ENCODE data around the gene MEIS1.

MEIS1 gene

DNA sequence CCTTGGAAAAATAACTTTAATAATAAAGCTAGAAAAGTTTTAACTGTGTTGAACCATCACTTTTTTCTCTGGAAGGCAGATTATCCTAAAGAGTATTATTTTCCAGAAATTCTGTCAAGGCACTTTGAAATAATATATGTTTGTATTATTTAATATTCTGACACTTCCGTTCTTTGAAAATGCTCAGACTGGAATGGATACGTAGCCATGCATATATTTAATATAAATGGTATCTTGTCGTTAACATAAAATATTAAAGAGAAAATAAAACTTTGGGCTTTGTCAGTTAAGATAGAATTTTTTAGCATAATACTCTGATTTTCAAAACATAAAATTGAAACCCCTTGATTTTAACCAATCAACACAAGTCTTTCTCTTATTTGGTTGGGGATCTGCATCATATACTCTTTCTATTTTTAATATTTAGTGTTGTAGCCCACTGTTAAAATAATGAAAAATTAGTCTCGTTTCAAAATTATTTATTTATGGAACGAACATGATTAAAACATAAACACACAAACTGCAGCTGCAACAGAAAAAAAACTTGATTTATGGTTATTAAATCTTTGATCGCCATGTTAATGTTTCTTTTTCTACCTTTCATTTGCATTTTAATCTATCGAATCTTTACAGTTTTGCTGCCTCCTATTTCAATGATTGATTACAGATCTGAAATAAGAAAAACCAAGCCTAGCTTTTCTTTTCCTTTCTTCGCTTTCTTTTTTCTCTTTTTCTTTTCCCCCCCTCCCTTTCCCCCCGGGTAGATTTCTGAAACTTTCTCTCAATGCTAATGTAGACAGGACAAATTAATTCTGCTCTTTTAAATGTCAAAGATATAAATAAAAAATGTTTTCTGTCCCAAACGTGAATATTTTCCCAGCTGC lies 145.5 kb downstream of the MEIS1 start:
- DNase-seq (ENCODE audit: low read depth) = no peak

DNA sequence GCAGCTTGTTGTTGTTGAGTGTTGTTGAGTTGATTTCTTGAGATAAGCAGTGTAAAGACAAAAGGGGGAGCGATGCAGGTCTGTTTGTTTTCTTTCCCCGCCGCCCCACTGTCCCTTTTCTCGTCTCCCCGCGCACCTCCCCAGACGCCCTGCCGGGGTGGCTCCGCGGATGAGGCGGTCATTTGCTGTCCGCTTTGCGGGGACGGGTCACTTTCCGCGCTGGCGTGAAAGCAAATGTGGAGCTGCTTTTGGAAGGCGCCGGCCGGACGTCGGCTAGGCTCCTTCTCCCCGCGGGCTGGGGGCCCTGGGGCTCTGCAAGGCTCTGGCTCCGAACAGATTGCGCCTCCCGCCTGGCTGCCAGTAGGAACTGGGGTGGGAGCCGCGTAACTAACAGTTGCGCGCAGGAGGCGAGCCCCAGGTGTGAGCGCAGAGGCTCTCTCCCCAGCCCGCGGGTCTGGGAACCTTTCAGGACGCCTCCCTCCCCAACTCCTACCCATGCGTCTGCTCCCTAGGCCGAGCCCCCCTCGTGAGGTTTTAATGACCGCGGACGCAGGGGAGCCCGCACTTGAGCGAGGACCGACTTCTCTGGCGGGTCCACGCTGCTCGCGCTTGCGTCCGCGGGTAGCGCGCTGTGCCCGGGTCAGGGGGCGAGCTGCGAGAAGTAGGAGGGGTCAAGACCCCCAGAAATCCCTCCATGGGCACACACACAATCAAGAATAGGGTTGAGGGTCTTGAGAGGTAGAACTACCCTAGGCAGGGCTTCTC lies 146.6 kb downstream of the MEIS1 start:
- DNase-seq (ENCODE audit: low read depth) = no peak

DNA sequence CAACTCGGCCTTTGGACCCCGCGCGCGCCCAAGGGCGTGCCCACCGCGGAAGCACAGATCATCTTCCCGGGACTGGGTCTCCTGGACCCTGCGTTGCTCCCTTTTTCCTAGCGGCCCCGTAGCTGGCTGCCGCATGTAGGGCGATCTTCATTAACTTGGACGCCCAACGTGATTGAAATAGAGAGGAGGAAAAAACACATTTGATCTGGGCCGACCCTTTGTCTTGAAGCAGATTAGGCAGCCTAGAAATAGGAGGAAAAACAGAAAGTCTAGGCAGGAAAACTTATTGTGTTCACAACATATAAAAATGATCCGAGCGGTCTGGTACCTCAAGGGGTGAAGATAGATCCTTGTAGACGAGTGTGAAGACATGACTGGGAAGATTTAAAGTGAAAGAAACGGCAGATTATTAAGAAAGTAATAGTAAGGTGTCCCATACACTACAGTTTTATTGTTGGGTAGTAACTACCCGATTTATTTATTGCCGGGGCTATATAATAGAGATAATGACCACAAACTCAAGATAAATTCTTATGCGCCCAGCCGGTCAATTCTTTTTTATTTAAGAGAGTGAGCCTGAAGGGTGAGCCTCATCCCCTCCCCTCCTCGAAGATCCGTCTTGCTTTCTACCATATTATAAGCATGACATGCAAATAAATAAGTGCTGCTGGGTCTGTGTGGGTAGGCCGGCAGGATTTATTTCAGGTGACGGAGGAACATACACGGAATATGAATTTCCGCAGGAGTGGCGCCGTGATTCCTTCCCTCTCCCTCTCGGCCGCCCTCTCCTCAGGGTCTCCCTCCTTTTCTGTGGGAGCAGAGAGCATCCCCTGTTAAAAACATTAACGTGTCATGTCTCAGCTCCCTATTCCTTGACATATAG lies 147.4 kb downstream of the MEIS1 start:
- no peak for DNase-seq (ENCODE audit: low read depth)

DNA sequence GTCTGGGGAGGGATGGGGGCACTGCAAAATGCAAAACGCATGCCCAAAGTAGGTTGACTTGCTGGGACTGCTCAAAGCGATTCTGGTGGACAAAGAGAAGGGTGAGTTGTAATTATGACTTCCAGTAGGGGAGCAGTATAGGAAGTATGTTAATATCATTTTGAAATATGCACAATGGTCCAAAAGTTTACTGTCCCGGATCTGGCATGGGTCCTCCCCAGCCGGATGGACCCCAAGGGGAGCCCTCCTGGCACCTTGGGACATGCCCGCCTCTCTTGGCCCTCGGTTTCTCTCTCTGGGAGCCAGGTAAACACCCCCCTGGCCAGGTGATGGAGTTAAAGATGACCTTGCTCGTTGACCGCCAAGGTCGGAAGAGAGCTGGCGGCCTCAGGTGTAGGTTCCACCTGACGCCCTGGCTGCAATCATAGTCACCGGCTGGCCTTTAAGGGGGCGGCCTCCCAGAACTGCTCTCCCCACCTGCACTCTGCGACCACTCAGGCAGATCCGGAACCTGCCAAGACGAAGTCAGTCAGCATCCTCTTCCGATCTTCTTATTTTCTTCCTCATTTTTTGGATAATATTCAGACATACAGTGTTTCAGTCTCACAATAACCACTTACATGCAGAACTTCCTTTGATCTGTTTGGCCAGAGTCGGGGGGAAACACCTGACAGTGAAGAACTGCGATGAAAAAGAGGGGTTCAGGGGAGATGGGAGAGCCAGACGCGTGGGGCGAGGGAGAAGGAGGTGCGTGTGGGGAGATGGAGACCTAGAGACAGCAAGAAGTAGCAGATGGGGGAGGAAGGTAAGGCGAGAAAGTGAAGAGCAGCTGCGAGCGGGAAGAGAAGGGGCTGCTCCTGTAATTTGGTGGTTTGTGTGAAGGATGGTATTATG lies 148.3 kb downstream of the MEIS1 start:
- DNase-seq (ENCODE audit: low read depth) = no peak

DNA sequence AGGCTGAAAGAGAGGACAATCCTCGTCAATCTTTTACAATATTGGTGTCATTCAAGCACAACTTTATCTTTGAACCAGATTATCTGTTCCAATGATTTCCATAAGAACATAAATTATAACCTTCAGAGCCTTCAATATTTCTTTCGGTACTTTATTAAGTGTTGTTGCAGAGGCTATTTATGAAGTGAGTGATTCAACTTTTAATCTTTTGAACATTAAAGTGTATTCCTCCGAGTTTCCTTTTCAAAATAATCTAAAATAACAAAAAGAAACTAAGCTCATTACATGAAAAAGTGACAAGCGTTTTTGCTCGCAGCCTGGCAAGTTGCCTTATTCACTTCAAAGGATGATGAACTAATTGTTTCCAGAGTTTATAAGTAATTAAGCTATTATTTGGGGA lies 149.0 kb downstream of the MEIS1 start:
- no peak for DNase-seq (ENCODE audit: low read depth)

DNA sequence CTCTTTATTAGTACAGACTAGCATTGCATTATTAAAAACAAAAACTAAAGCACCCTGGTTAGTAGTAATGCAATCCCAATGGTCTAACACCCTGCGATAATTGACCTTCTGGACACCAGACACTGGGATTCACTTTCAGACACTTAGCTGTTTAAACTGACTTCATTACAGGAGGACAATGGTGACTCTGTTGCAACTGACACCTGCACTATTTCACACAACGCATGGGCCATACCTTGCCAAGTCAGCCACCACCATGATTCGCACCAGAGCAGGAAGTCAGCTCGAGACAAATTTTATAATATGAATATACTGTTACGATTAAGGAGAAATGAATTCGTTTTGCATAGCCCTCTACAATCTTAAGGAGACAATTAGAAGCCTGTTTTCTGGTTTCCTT lies 150.7 kb downstream of the MEIS1 start:
- no peak for DNase-seq (ENCODE audit: low read depth)

DNA sequence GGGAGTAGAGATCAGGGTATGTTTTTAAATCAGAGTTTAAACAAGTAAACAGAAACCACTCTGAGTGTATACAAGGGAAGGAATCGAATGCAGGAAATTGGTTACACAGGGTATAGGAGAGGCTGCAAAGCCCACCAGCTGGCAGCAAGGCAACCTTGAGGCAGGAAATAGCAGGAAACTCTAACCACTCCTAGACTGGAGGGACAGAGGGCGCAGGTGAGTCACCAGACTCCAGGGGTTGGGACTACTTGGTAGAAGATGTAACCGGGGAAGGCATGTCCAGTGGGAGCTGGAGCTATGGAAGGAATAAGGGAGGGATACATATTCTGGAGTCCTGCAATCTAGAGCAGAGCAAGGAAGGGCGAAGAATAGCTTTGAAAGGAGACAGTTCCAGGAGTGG lies 152.3 kb downstream of the MEIS1 start:
- DNase-seq (ENCODE audit: low read depth) = no peak

DNA sequence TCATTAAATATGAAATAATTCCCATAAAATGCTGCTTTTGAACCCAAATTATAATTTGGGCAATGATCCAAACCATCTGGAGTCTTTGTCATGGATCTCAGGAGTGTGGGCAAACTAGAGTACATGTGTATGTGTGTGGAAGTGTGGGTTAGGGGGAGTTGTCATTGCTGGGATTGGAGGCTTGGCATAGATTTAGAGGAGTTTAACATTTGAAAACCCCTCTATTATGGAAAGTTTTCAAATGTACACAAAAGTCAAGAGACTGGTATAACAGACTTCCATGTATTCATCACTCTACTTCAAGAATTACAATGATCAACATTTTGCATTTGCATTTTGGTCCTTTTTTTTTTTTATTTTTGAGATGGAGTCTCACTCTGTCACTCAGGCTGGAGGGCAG lies 159.1 kb downstream of the MEIS1 start:
- no peak for DNase-seq (ENCODE audit: low read depth)

DNA sequence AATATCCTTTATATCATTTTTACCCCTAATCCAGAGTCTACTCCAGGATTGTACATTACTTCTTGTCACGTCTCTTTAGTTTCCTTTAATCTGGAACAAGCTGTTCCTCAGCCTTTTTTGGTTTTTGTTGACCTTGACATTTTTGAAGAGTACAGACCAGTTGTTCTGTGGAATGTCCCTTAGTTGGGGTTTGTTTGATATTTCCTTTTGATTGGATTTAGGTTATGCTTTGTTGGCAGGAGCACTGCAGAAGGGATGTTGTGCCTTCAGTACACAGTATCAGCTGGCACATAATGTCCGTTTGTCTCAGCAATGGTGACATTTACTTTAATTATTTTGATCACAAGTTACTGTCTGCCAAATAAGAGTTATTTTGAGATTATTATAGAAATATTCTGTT lies 160.6 kb downstream of the MEIS1 start:
- no peak for DNase-seq (ENCODE audit: low read depth)

DNA sequence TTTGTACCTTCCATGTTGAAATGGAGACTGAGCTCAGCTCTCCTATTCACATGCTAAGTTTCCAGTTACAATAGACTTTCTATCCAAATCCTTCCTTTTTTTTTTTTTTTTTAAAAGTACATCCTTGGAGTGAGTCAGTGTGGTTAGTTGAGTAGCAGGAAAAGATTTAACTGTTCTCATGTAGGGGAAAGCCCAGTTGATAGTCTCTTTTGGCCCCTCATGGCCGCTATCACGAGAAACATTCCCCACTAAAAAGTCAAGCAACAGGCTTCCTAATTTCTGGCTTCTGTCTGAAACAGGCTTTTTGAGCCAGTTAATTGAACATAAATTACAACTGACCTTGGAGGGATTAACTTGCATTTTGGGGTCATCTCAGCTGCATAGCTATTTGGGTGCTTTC lies 161.3 kb downstream of the MEIS1 start:
- DNase-seq (ENCODE audit: low read depth) = no peak

DNA sequence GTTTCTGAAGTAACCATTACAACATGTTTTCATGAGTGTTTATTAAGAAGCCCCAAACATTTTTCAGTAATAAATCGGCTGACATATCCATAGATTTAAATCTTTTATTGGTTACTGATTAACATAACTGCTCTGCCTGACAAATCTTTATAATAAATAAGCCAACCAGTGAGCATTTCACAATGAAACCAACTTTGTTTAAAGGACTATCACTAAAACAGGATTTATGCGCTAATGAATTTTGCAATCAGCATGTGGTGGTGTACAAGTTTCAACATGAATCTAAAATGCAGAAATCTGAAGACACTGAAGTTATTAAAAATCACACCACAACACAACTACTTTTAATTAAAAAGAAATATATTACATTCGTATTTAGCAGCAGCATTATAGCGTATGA lies 166.7 kb downstream of the MEIS1 start:
- DNase-seq (ENCODE audit: low read depth) = no peak

DNA sequence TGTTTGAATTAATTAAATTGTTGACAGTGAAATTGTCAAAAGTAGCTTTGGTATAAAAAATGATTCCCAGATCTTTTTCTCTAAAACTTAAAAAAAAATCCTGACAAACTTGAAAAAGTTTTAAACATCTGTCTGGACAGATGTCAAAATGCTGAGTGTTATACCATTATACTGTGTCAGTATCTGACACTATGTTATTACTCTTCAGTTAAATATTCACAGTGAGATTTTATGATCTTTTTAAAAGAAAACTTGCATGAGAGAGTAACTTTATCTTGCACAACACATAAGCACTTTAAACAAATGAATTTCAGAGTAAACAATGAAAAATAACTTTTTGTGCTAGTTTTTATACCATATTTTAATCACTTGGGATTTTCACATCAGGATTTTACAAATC lies 167.4 kb downstream of the MEIS1 start:
- DNase-seq (ENCODE audit: low read depth) = no peak

DNA sequence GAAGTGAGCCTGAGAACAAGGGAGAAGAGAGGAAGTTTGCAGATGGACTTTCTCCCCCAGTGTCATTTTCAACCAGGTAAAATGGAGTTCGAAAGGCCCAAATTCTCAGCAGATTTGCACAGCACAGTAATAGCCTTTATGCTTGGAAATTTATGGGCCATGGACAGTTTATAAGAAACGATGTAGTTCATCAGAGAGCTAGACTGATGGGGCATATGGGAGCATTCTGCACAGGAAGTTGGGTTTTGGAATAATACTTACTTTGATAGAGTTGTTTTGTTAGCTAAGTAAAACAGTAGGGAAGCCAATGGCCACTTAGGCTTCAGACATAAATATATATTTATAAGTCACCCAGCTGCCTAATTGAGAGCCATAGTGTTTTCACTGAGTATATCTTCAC lies 169.4 kb downstream of the MEIS1 start:
- DNase-seq (ENCODE audit: low read depth) = no peak

DNA sequence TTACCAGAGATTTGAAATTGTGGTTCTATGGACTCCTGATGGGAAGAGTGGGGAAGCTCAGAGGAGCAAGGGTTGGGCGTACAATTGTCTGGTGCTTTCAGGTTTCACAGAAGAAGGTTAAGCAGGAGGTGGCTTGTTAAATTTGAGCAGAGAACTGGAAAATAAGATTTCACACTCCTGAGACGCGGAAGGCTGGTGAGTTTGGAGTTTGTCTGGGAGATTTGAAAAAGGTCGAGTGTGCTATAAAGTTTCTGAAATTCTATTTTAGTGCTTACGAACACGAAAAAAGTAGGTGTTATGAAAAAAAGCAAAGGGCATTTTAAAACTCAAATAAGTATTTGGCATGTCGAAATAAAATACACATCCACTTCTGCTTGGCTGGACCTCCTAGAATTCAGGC lies 170.1 kb downstream of the MEIS1 start:
- DNase-seq (ENCODE audit: low read depth) = no peak

DNA sequence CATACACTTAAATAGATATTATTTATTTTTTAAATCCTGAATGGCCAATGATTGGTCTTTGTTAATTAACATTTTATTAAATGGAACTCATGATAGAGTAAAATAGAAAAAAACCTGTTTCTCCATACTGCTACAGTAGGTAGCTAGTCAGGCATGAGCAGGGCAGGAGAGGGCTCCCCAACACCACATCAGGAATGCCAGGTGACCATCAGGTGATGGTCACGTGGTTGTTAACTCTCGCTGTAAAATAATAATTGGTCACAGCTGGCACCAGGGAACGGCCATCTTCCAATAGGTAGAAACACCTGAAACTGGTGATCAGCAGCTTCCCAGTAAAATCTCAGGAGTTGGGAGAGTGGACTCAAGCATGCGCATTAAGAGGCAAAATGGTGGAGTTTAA lies 172.2 kb downstream of the MEIS1 start:
- DNase-seq (ENCODE audit: low read depth) = no peak
